Amniotic stem cell (primary cell): ENCODE data around the gene BMF.

Experiments used
- DNase-seq: peaks from one replicate; lab custom pipeline; 2025; lab: John Stamatoyannopoulos, UW

BMF gene

GRCh38 chr15:40048211-40048792, 60.4 kb downstream of the BMF start:
- no peak for DNase-seq

- DNase-seq, result no peak
Observed at GRCh38 chr15:40047415-40048210, 61.1 kb downstream of the BMF start.

- DNase-seq, result no peak
Observed at GRCh38 chr15:40046721-40047414, 61.8 kb downstream of the BMF start.

GRCh38 chr15:40045572-40046217, 63.0 kb downstream of the BMF start:
- DNase-seq, result no peak

GRCh38 chr15:40044717-40045571, 63.7 kb downstream of the BMF start:
- DNase-seq, result peak; percentile 91

GRCh38 chr15:40043927-40044716, 64.6 kb downstream of the BMF start:
- no peak for DNase-seq

GRCh38 chr15:40042791-40043320, 65.8 kb downstream of the BMF start:
- no peak for DNase-seq

GRCh38 chr15:40040770-40041169, 67.9 kb downstream of the BMF start:
- DNase-seq, result no peak

- no peak for DNase-seq
Observed at GRCh38 chr15:40040293-40040635, 68.4 kb downstream of the BMF start.

GRCh38 chr15:40038638-40039543, 69.8 kb downstream of the BMF start, which contains the start of gene SRP14:
SRP14 (minus strand) TSS chr15:40039181; CDS start chr15:40039116, 65 bp downstream.
- DNase-seq, result peak; percentile 84

- DNase-seq, result no peak
Observed at GRCh38 chr15:40038275-40038637, 70.4 kb downstream of the BMF start.
